SIG-M5 treated with dmso at 0.1 percent for 504 hours (cell line): ENCODE results near the gene IQGAP2.

Experiments used
- DNase-seq: peaks from one replicate; lab custom pipeline; 2025; ENCODE audit not compliant: unreplicated experiment; lab: John Stamatoyannopoulos, UW

Gene IQGAP2

DNA sequence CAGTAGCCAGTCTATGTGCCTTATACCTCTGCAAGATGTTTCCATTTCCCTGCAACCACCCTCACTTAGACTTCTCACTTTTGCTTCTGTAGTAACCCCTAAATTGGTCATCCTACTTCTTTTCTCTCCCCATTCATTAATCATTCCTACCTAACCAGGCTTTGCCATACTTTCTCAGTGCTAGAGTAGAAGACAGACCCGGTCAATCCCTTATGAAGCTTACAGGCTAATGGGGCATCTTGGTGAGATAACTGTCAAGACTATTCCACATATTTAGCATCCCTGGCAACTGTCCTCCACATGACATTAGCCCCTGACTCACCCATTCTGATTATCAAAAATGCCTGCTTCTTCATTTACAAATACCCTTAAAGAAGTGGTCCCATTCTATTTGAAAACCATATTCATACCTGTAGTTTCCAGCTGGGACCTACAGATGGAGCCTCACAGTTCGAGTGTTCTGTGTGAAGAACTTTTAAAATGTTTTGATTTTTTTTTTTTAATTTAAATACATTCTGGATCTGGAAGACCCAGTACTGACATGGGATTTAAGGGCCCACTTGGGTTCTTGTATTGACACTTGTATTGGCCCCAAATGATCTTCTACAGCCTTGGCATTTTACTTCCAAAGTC, 199.1 kb downstream of the IQGAP2 start:
- DNase-seq: no peak

DNA sequence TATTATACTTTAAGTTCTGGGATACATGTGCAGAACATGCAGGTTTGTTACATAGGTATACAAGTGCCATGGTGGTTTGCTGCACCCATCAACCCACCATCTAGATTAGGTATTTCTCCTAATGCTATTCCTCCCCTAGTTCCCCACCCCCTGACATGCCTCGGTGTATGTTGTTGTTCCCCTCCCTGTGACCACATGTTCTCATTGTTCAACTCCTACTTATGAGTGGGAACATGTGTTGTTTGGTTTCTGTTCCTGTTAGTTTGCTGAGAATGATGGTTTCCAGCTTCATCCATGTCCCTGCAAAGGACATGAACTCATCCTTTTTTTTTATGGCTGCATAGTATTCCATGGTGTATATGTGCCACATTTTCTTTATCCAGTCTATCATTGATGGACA, 200.9 kb downstream of the IQGAP2 start:
- peak; percentile 6 for DNase-seq

GRCh38 chr5:76604838-76605237, 201.8 kb downstream of the IQGAP2 start:
- DNase-seq: no peak

DNA sequence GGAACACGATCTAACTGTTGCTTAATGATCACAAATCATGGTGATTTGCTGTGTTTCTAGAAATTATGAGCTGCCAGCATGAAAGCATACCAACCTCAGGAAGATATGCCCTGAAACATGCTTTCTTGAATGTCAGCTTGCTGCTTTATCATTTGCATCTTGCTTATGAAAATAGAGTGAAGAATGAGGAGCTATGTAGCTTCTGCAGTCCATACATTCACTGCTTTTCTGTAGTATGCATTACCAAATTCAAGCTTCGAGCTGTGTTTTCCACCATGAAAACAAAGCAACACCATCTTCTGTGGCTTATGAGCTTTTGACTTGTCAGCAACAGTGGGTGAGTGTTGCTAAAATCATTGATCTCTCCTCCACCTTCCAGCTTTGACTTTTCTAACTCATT, 203.6 kb downstream of the IQGAP2 start:
- DNase-seq: no peak

DNA sequence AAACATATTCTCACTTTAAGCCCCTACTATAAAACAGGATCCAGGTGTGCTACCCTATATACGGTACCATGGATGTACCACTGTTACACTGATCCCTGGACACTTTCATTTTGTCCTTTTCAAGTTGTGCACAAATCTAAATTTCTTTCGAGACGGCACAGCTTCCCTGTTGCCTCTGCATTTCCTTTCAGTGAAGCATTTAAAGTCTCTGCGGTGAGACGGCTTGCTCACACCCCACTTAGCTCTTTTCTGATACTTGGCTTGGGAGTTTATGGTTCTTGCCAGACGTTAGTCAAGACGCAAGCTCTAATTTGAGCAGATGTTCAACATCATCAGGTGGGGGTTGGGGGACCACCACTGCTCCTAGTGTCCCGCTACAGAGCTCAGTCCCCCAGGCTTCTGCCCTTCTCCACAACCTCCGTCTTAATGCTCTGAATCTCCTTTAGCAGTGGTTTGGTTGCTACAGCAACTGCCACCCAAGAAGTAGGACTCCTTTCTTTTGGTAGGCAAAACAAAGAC, 204.3 kb downstream of the IQGAP2 start:
- DNase-seq: no peak

- peak; percentile 16 for DNase-seq
These were observed 205.7 kb downstream of the IQGAP2 start for GRCh38 chr5:76608833-76609232.

GRCh38 chr5:76610196-76610595, 207.1 kb downstream of the IQGAP2 start:
- DNase-seq: no peak

- no peak for DNase-seq
These were observed 209.9 kb downstream of the IQGAP2 start for GRCh38 chr5:76612942-76613341.

- DNase-seq: no peak
These were observed 212.7 kb downstream of the IQGAP2 start for GRCh38 chr5:76615759-76616158.

DNA sequence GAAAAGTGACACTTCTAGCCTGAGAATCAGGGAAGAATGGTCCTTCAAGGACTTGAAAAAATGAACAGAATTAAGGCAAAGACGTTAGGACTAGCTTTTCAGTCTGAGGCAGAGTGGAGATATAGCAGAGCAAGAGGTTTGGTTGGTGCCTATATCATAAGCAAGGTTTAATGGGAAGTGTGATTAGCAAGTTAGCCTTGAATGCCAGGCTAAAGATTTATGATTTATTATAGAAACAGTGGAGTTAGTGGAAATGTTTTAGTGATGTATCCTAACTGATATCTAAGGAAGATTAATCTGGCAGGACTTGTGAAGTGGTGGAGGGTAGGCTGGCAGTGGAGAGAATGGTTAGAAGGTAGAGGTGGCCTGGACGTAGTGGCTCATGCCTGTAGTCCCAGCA, 213.1 kb downstream of the IQGAP2 start:
- DNase-seq: no peak

- DNase-seq: no peak
These were observed 214.1 kb downstream of the IQGAP2 start for GRCh38 chr5:76617229-76617628.

GRCh38 chr5:76617675-76618074, 214.6 kb downstream of the IQGAP2 start:
- DNase-seq: no peak

GRCh38 chr5:76620166-76620565, 217.1 kb downstream of the IQGAP2 start:
- DNase-seq: no peak

GRCh38 chr5:76622076-76622475, 219.0 kb downstream of the IQGAP2 start:
- DNase-seq: no peak

- DNase-seq: no peak
These were observed 220.0 kb downstream of the IQGAP2 start, which contains the start of gene F2RL2 for GRCh38 chr5:76622973-76623596. TSS of gene F2RL2 (minus strand) at chr5:76623403. CDS start at chr5:76623230, 173 bp downstream.

DNA sequence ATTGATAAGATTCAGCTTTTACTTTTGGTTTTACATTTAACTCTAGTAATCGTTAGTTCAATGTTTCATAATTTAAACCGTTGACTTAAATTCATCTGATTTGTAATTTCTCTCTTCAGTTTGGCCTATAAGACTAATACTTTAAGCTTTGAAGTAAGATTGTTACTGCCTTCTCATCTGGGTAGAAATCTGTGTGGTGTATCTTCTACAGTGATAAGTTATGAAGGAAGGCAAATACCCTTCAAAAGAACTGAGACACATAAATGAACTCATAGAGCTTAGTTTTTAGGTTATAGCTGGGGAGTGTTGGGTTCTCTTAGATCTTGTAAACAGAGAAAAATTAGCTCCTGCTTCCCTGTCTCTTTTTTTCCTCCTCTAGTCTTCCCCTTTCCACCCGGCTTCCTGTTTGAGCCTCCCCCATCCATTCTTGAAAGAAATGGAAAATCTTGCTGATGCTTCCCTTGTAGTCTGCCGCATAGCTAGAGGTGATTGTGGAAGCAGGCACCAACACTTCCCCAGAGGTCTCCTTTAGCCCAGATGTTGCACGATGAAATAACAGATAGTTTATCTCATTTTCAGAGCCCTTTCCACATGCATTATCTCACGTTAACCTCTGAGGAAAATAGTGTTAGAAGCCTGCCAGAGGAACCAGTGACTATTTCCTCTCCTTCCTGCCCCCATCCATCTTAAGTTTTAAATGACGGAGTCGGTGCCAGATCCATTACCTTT, 222.2 kb downstream of the IQGAP2 start:
- no peak for DNase-seq

- DNase-seq: no peak
These were observed 223.7 kb downstream of the IQGAP2 start for GRCh38 chr5:76626738-76627137.

GRCh38 chr5:76634661-76635060, 231.6 kb downstream of the IQGAP2 start:
- no peak for DNase-seq

GRCh38 chr5:76637490-76637889, 234.4 kb downstream of the IQGAP2 start:
- no peak for DNase-seq

DNA sequence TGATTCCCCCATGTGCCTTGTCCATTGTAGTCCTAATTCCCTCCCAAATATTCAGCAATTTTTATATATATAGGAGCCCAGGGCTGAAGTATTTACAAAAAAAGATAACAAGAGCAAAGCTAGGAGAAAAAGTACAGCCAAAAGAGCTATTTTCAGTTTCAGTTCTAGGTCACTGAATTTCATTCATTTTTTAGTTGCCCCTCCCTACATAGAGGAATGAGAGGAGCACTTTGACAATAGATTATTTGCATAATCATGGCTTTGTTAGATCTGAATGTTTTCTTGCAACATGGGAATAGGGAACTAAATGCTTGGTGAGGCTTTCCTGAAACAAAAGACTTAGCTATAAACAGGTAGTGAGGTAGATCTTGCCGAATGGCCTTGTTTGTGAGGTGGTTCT, 235.4 kb downstream of the IQGAP2 start:
- no peak for DNase-seq

DNA sequence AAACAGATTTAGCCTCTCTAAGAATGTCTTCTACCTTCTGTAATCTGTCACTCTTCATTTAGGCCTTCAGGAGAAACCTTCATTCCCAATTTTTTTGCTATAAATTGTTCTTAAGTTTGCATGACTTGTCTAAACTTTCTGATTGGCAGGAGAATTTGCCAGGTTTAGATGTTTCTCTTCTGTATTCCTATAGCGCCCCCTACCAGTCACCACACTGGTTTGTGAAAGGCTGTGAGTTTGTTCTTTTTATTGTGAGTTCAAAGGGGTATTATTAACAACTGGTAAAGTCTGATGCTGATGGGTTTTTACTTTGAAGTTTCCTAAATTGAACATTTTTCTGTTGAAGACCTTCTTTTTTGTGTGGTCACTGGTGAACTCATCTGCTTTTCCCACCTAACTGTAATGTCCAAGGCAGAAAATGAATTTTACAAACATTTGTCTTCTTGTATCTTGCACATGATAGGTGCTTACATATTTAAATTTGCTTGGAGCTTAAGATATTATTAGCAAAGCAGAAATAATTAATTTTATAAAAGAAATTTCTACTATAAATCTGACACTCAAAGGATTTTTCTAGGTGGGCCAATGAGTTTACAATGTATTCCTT, 238.5 kb downstream of the IQGAP2 start:
- peak; percentile 56 for DNase-seq
